Large intestine (tissue), 3 donors: ENCODE results near the gene ZSWIM1. TPM values are rescaled to one million over a fixed set of nuclear protein-coding genes. Genes with fewer than 3 reads are reported as not detected.
A peak's percentile ranks its signal among the peaks of the same experiment; 100 is the strongest.
"Not testable (repeated sequence)": the region's sequence is repeated elsewhere in the genome, so short reads cannot be mapped to it uniquely, and the experiment has no call there.

Experiments
- DNase-seq, 2 donors: peaks; one replicate each; pipeline versions ENCODE4 v3.0.0 to v3.0.0-alpha.2; 2013
- H3K27ac ChIP-seq: one replicate; pipeline ENCODE4 v1.5.1; 2013; ENCODE audit warnings: low read length
- H3K27me3 ChIP-seq: 2 replicates; pipeline ENCODE4 v1.6.1; 2013; ENCODE audit warnings: low read length; ENCODE audit not compliant: control insufficient read depth, insufficient read depth
- H3K36me3 ChIP-seq: 2 replicates; pipeline ENCODE4 v1.6.1; 2013; ENCODE audit warnings: low read length; ENCODE audit not compliant: control insufficient read depth, insufficient read depth
- H3K4me1 ChIP-seq: one replicate; pipeline ENCODE4 v1.6.1; 2013; ENCODE audit warnings: low read length; ENCODE audit not compliant: control insufficient read depth, insufficient read depth
- H3K4me3 ChIP-seq: one replicate; pipeline ENCODE4 v1.5.1; 2013; ENCODE audit warnings: low read length
- H3K9me3 ChIP-seq: one replicate; pipeline ENCODE4 v1.6.1; 2013; ENCODE audit warnings: mild to moderate bottlenecking, low read depth, low read length, moderate library complexity; ENCODE audit not compliant: control insufficient read depth
- WGBS: methylation state at CpG from one replicate; pipeline ENCODE4 v1.1.5; 2013; ENCODE audit warnings: low lambda C conversion rate; ENCODE audit not compliant: insufficient coverage; 5-methylcytosine and 5-hydroxymethylcytosine counted together
- polyA plus RNA-seq: library from polyadenylated mRNA; unstranded; fragments of 120-200 nt; gene quantifications from one replicate; pipeline ENCODE4 v1.2.1, GENCODE V29; 2013

The ZSWIM1 gene
- polyA plus RNA-seq, 1 donor = 17.3 TPM

DNA sequence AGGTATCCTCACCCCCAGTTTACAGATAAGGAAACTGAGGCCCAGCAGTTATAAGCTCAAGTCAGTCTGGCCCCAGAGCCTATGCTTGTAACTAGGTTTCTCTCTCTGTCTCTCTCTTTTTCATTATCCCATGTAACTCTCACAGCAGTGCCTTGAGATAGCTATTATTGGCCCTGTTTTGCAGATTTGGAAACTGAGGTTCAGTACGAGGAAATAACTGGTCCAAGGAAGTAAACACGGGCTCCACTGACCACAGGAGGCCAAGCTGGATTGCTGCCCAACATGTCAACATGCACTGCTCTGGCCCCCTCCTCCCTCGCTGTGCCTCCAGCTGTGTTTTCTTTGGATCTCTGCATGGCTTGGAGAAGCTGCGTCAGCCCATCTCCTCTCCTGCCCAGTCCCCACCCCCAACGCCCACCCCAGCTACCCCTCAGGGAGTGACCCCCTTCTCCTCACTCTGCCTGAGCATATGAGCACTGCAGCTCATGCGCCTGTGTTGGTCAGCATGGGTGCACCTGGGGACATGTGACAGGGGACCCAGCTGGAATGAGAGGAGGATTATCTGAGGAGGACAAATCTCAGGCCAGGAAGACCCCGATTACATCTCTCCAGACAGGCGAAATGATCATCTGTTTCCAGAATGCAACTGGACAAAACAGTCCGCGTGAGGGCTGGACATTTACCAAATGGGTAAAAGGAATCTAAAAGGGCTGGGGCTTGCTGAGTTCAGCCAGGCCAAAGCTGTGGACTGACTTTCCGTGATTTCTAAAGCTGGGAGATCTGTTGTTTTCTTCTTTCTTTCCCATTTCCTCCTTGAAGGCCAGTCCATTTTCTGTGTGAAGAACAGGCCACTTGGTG, 38.7 kb downstream of the ZSWIM1 start:
- H3K4me1 ChIP-seq = peaks cover 12% of the 10 kb centered on the region

DNA sequence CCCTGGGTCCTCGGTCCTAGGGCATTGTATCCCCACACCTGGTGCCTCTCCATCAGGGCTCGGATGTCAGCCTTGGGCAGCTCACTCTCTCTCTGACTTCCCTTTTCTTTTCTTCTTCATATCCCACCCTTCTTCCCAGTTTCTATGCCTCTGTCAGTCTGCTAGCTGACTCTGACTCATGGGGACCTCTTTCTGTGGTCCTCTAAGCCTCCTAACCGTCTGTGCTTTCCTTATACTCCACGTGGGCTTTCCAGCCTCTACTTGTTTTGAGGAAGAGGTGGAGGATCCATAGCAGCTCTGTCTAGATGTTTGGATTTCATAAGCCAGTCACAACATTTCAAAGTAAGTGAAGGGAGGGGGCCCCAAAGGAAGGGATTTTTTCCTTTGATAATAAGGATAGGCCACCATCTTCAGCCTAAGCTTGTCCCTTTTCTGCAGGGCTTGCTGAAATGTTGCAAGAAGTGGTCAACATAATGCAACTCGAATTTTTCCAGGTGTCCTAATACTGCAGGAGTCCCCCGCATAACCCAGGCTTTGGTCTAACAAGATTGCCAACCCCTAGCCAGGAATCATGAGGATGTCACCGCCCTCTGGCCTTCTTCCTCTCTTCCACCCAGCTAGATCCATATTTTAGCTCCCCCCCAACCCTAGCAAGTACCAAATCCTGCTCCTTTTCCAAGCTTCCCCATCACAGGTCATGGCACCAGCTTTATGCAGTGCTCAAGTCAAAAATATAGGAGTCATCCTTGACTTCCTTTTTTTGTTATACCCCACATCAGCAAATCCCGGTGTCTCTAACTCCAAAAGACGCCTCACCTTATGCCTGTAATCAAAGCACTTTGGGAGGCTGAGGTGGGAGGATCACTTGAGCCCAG, 39.7 kb downstream of the ZSWIM1 start:
- Histone ChIP-seq H3K4me1 (peaks cover 12% of the 10 kb centered on the region), H3K9me3 (no peaks in the 10 kb centered on the region), H3K4me3 (no peak overlapping the region), H3K27ac (peak overlapping the region; percentile 52), H3K27me3 (no peaks in the 10 kb centered on the region), H3K36me3 (no peaks in the 10 kb centered on the region)
- 92% methylated on average over 2 of the region's 9 CpGs for WGBS
- no peak for DNase-seq

More for the DNA sequence above, 38.7 kb downstream of the ZSWIM1 start:
- H3K9me3 ChIP-seq = no peaks in the 10 kb centered on the region
- H3K4me3 ChIP-seq = no peak overlapping the region
- WGBS = no CpG with 5 or more reads among the region's 11 CpGs
- H3K27ac ChIP-seq = peak overlapping the region; percentile 52
- DNase-seq = peak in 1 of 2 donors; percentile 45
- no peaks in the 10 kb centered on the region for H3K27me3 ChIP-seq
- H3K36me3 ChIP-seq = no peaks in the 10 kb centered on the region

GRCh38 chr20:45921337-45922189, 40.5 kb downstream of the ZSWIM1 start:
- H3K36me3 ChIP-seq = no peaks in the 10 kb centered on the region
- H3K4me1 ChIP-seq = peaks cover 12% of the 10 kb centered on the region
- H3K9me3 ChIP-seq = no peaks in the 10 kb centered on the region
- DNase-seq = no peak
- WGBS = no CpG with 5 or more reads among the region's 11 CpGs
- no peak overlapping the region for H3K27ac ChIP-seq
- no peaks in the 10 kb centered on the region for H3K27me3 ChIP-seq
- H3K4me3 ChIP-seq = no peak overlapping the region

DNA sequence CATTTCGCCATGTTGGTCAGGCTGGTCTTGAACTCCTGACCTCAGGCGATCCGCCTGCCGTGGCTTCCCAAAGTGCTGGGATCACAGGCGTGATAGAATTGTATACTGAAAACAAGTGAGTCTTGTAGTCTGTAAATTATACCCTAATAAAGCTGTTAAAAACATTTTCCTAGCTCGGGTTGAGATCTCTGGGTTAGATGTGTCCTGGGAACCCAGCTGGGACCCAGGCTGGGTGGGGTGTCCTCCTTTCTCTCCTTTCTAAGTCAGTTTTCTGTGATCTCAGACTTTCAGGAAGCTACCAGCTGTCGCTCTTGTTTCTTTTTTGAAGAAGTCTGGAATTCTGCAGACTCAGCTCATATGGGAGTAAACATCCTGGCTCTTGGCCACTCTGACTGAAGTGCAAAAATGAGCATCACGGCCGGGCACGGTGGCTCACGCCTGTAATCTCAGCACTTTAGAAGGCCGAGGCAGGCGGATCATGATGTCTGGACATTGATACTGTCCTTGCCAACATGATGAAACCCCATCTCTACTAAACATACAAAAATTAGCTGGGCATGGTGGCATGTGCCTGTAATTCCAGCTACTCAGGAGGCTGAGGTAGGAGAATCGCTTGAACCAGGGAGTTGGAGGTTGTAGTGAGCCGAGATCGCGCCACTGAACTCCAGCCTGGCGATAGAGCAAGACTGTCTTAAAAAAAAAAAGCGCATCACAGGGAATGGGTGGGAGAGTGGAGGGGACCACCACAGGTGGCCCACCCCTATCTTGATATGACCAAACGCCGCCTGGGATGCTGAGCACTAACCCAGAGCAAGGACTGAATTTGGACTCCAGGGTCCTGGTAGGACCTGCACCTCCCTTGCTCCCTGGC, 43.6 kb downstream of the ZSWIM1 start:
- no peaks in the 10 kb centered on the region for H3K4me1 ChIP-seq
- H3K4me3 ChIP-seq = no peak overlapping the region
- H3K36me3 ChIP-seq = no peaks in the 10 kb centered on the region
- H3K27ac ChIP-seq = peak overlapping the region; percentile 60
- H3K9me3 ChIP-seq = no peaks in the 10 kb centered on the region
- no peaks in the 10 kb centered on the region for H3K27me3 ChIP-seq
- peak; percentile 68 to 79 for DNase-seq
- WGBS = 74% methylated on average over 5 of the region's 21 CpGs

DNA sequence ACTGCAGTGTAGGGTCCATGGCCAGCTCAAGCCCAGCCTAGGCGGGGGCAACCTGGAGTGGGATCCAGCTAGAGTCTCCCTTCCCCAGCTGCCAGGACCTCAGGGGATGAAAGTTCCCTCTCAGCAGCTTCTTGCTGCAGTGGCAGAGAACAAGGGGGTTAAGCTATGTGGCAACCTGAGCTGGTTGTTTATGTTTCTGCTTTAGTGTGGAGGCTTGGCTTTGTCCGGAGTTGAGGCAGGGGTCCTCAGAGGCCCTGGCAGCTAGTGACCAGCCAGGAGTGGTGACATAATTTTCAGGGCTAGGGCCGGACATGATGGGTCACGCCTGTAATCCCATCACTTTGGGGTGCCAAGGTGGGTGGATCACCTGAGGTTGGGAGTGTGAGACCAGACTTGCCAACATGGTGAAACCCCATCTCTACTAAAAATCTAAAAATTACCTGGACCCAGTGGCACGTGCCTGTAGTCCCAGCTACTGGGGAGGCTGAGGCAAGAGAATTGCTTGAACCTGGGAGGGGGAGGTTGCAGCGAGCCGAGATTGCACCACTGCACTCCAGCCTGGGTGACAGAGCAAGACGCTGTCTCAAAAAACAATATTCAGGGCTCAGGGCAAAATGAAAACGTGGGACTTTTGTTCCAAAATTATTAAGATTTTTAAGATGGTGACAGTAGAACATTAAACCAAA, 44.9 kb downstream of the ZSWIM1 start:
- no peak for DNase-seq
- H3K9me3 ChIP-seq = no peaks in the 10 kb centered on the region
- H3K36me3 ChIP-seq = no peaks in the 10 kb centered on the region
- no peak overlapping the region for H3K4me3 ChIP-seq
- no CpG with 5 or more reads among the region's 9 CpGs for WGBS
- no peak overlapping the region for H3K27ac ChIP-seq
- no peaks in the 10 kb centered on the region for H3K4me1 ChIP-seq
- H3K27me3 ChIP-seq = no peaks in the 10 kb centered on the region

DNA sequence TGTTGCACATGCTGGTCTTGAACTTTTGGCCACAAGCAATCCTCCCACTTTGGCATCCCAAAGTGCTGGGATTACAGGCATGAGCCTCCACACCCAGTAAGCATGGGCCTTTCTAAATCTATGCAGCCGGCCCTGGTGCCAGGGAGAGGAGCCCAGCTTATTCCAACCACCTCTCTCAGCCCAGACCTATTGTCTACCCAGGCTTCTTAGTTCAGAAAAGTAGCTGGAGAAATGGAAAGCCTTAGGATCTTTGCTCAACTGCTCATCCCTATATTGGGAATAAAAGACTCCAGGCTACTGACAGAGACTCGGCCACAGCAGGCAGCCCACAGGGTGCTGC, 45.7 kb downstream of the ZSWIM1 start:
- H3K9me3 ChIP-seq = no peaks in the 10 kb centered on the region
- H3K36me3 ChIP-seq = no peaks in the 10 kb centered on the region
- no peaks in the 10 kb centered on the region for H3K4me1 ChIP-seq
- WGBS = no CpG with 5 or more reads among the region's 2 CpGs
- DNase-seq = no peak
- no peak overlapping the region for H3K4me3 ChIP-seq
- H3K27me3 ChIP-seq = no peaks in the 10 kb centered on the region
- H3K27ac ChIP-seq = no peak overlapping the region

DNA sequence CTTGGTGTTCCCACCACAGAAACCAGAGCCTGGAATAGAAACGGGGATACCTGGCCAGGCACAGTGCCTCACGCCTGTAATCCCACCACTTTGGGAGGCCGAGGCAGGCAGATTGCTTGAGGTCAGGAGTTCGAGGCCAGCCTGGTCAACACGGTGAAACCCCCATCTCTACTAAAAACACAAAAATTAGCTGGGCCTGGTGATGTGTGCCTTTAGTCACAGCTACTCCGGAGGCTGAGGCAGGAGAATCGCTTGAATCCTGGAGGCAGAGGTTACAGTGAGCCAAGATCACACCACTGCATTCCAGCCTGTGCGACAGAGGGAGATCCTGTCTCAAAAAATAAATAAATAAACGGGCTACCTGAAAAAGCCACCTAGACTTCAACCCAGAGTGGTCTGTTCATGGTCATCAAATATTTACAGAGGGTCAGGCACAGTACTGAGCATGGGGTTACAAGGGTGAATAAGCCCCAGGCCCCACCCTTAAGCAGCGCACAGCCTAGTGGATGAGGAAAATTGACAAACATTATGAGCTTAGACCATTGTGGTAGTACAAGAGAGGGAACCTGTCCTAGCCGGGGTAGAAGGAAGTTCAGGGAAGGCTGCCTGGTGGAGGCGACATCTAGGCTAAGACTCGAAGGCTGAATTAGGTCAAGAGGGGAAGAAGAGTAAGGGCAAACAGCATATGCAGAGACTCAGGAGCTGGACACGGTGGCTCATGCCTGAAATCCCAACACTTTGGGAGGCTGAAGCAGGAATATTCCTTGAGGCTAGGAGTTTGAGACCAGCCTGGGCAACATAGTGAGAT, 46.2 kb downstream of the ZSWIM1 start:
- H3K4me3 ChIP-seq = no peak overlapping the region
- H3K27me3 ChIP-seq = no peaks in the 10 kb centered on the region
- H3K4me1 ChIP-seq = no peaks in the 10 kb centered on the region
- H3K9me3 ChIP-seq = no peaks in the 10 kb centered on the region
- no peaks in the 10 kb centered on the region for H3K36me3 ChIP-seq
- no peak for DNase-seq
- WGBS = no CpG with 5 or more reads among the region's 14 CpGs
- H3K27ac ChIP-seq = no peak overlapping the region

- not testable (repeated sequence) for H3K27me3 ChIP-seq, DNase-seq, H3K4me3 ChIP-seq, H3K36me3 ChIP-seq, H3K27ac ChIP-seq, H3K9me3 ChIP-seq
- H3K4me1 ChIP-seq = peaks cover 11% of the 10 kb centered on the region
- WGBS = no CpG with 5 or more reads among the region's 17 CpGs
Observed at GRCh38 chr20:45931680-45932079, 50.7 kb downstream of the ZSWIM1 start.
